Measurements from ENCODE around the gene SMIM5. TPM values are rescaled to one million over a fixed set of nuclear protein-coding genes. Genes with fewer than 3 reads are reported as not detected.

The SMIM5 gene
- total and polyA plus RNA-seq, 2 donors (not counting 3 experiments of a cell fraction or from before 2014, with no cell fraction given), result not detected

GRCh38 chr17:75640556-75641119 is 7.4 kb downstream of the SMIM5 start:
- no TSS peak for BruUV-seq (replicated peaks)
- dilution Hi-C loops (cut with MboI; ENCODE audit: extremely low pct_ligation_motif_present, low sequenced_read_pairs), result no loop called here
- Histone ChIP-seq H3K9ac (replicated peaks; ENCODE audit: extremely low read depth, insufficient read depth, low read length) (no peak overlapping the region), H3K4me3 (replicated peaks in 1 of 3; ENCODE audit: insufficient read depth in 1 of 3, low read depth in 1 of 3, low read length in 3 of 3) (no peak overlapping the region), H3K4me1 (ENCODE audit: control insufficient read depth, extremely low read depth, insufficient read depth, low read length) (peaks cover 6% of the 10 kb centered on the region), H3K79me2 (ENCODE audit: control insufficient read depth, insufficient read depth, low read length) (no peaks in the 10 kb centered on the region), H3K27ac (ENCODE audit: insufficient read depth, low read depth, low read length) (no peak overlapping the region), H3K4me2 (ENCODE audit: insufficient read depth, low read length) (no peak overlapping the region), H3K9me1 (replicated peaks; ENCODE audit: control insufficient read depth, extremely low read depth, insufficient read depth, low read length) (no peaks in the 10 kb centered on the region), H3K27me3 (ENCODE audit: control insufficient read depth in 2 of 2, insufficient read depth in 2 of 2, low read length in 2 of 2) (no peaks in the 10 kb centered on the region), H2AFZ (ENCODE audit: low read depth, low read length) (no peak overlapping the region), H4K20me1 (replicated peaks; ENCODE audit: control insufficient read depth, extremely low read depth, insufficient read depth, low read length) (no peaks in the 10 kb centered on the region), H3K9me3 (replicated peaks; ENCODE audit: control insufficient read depth, insufficient read depth, low read length) (no peaks in the 10 kb centered on the region), H3K36me3 (ENCODE audit: control insufficient read depth in 2 of 2, extremely low read depth in 1 of 2, insufficient read depth in 2 of 2, low read length in 2 of 2) (peaks cover 0 to 3% of the 10 kb centered on the region in 2 experiments)
- ChIA-PET CTCF (interaction anchor here (1.6 to 19.2 kb wide), 4 partner anchors 5 to 108 kb away, joined by 5 to 446 read pairs (median 15); partner anchors contain the start of gene SMIM5), POLR2A (interaction anchor here (0.9 kb wide), 1 partner anchor 14 kb away, joined by 3 read pairs; no protein-coding TSS in a partner anchor)
- intact Hi-C loops (cut with micrococcal nuclease), result no loop called here
- DNase-seq (ENCODE audit: low read depth, low spot score), result no peak
- no peak for TF ChIP-seq MYC (IDR thresholded peaks at IDR 0.05; ENCODE audit: low read depth, low read length)
- TF ChIP-seq MAX (IDR thresholded peaks at IDR 0.05; ENCODE audit: insufficient read depth, insufficient read length), result no peak
- no peak for TF ChIP-seq JUN (IDR thresholded peaks at IDR 0.05; ENCODE audit: borderline replicate concordance, insufficient read depth, insufficient read length, low read depth)
- no peak for TF ChIP-seq CTCF (IDR thresholded peaks at IDR 0.05; ENCODE audit: extremely low read depth in 1 of 2, insufficient read depth in 1 of 2, low read depth in 1 of 2, low read length in 2 of 2)
- no peak for TF ChIP-seq POLR2AphosphoS5 (IDR thresholded peaks at IDR 0.05; ENCODE audit: insufficient read depth, low read depth, low read length)
- TF ChIP-seq EZH2 (IDR thresholded peaks at IDR 0.05; ENCODE audit: borderline replicate concordance, low read depth, low read length, severe bottlenecking), result no peak
- TF ChIP-seq POLR2A (IDR thresholded peaks at IDR 0.05; ENCODE audit: low read depth, low read length), result no peak
- TF ChIP-seq GATA2 (IDR thresholded peaks at IDR 0.05; ENCODE audit: insufficient read depth, insufficient read length, low read depth, low read length), result no peak
- no peak for TF ChIP-seq FOS (IDR thresholded peaks at IDR 0.05; ENCODE audit: borderline replicate concordance, insufficient read depth, low read length)
- no peak for FAIRE-seq
